Vagina (tissue), 2 donors: Measurements from ENCODE around the gene ALDH1A1.

Source experiments
- POLR2A ChIP-seq, 2 donors: fragments of 450-650 bp; IDR thresholded peaks; one replicate each; pipeline ENCODE4 v1.6.1; 2017; ENCODE audit warnings: antibody characterized with exemption in 2 of 2, mild to moderate bottlenecking in 2 of 2, moderate library complexity in 2 of 2
- POLR2AphosphoS5 ChIP-seq, 2 donors: sonication (generic); formaldehyde crosslinking; IDR thresholded peaks; one replicate each; pipeline ENCODE4 v1.9.0; 2017; ENCODE audit warnings: antibody characterized with exemption in 2 of 2, mild to moderate bottlenecking in 2 of 2, low read depth in 1 of 2; ENCODE audit not compliant: insufficient read depth in 1 of 2
- TF ChIP-seq, protein P1 (sequence below), 3 experiments: fragments of 450-650 bp in 2 of 3; fragments of 200-600 bp in 1 of 3; sonication (generic) in 1 of 3; IDR thresholded peaks; one replicate each; pipeline ENCODE4 v1.5.1; 2017 to 2019; ENCODE audit warnings: antibody characterized with exemption in 3 of 3, mild to moderate bottlenecking in 2 of 3, moderate library complexity in 2 of 3

DNA sequence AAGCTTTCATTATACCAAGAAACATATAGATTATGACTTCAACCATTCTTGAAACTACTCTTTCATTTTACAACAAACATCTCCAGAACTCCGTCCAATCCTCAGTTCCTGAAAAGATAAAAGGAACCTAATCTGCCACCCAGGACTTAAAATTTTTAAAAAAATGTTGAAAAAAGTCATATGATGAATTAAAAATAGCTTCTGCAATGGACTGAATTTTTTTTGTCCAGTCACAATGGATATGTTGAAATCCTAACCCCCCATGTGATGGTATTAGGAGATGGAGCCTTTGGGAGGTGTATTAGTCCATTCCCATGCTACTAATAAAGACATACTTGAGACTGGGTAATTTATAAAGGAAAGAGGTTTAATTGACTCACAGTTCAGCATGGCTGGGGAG, 2.7 kb upstream of the ALDH1A1 start:
- TF ChIP-seq POLR2A (IDR thresholded peaks at IDR 0.05) (no peak), POLR2AphosphoS5 (IDR thresholded peaks at IDR 0.05; ENCODE audit: insufficient read depth in 1 of 2, low read depth in 1 of 2) (no peak)
- TF ChIP-seq, protein P1, sequence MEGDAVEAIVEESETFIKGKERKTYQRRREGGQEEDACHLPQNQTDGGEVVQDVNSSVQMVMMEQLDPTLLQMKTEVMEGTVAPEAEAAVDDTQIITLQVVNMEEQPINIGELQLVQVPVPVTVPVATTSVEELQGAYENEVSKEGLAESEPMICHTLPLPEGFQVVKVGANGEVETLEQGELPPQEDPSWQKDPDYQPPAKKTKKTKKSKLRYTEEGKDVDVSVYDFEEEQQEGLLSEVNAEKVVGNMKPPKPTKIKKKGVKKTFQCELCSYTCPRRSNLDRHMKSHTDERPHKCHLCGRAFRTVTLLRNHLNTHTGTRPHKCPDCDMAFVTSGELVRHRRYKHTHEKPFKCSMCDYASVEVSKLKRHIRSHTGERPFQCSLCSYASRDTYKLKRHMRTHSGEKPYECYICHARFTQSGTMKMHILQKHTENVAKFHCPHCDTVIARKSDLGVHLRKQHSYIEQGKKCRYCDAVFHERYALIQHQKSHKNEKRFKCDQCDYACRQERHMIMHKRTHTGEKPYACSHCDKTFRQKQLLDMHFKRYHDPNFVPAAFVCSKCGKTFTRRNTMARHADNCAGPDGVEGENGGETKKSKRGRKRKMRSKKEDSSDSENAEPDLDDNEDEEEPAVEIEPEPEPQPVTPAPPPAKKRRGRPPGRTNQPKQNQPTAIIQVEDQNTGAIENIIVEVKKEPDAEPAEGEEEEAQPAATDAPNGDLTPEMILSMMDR (IDR thresholded peaks at IDR 0.05): no peak
